Gastroesophageal sphincter (tissue), 4 donors: ENCODE data around the gene LTBP2. TPM values are rescaled to one million over a fixed set of nuclear protein-coding genes. Genes with fewer than 3 reads are reported as not detected.

Experiments used
- ATAC-seq: fragments of 150-250 bp; one replicate; pipeline ENCODE4 v1.9.1; 2016; ENCODE audit warnings: mild to moderate bottlenecking, moderate library complexity
- H3K27ac ChIP-seq, 4 donors: fragments of 200-600 bp; sonication (generic) in 3 of 4; 1 replicate in 3 of 4; 2 replicates in 1 of 4; pipeline ENCODE4 v1.5.1; 2016 to 2019
- H3K27me3 ChIP-seq: fragments of 200-600 bp; sonication (generic); one replicate; pipeline ENCODE4 v1.5.1; 2019
- H3K36me3 ChIP-seq, 2 donors: fragments of 200-600 bp; sonication (generic); one replicate each; pipeline ENCODE4 v1.5.1; 2019; ENCODE audit warnings: control low read depth in 1 of 2
- H3K4me1 ChIP-seq, 3 donors: fragments of 200-600 bp; sonication (generic); 1 replicate in 2 of 3; 2 replicates in 1 of 3; pipeline ENCODE4 v1.5.1; 2016 to 2019; ENCODE audit warnings: control low read depth in 2 of 3
- H3K4me3 ChIP-seq, 2 donors: fragments of 200-600 bp; sonication (generic); one replicate each; pipeline ENCODE4 v1.5.1; 2019; ENCODE audit warnings: mild to moderate bottlenecking in 1 of 2, moderate library complexity in 1 of 2
- H3K9me3 ChIP-seq, 3 donors: fragments of 200-600 bp; sonication (generic); one replicate each; pipeline ENCODE4 v1.5.1; 2017 to 2019; ENCODE audit warnings: control low read depth in 2 of 3
- EP300 ChIP-seq: sonication (generic); formaldehyde crosslinking; IDR thresholded peaks from one replicate; pipeline ENCODE4 v1.6.1; 2017; ENCODE audit warnings: antibody characterized with exemption, mild to moderate bottlenecking
- POLR2A ChIP-seq, 2 donors: fragments of 450-650 bp; IDR thresholded peaks; one replicate each; pipeline ENCODE4 v1.6.1; 2017; ENCODE audit warnings: antibody characterized with exemption in 2 of 2, mild to moderate bottlenecking in 2 of 2, moderate library complexity in 1 of 2
- POLR2AphosphoS5 ChIP-seq: sonication (generic); formaldehyde crosslinking; IDR thresholded peaks from one replicate; pipeline ENCODE4 v1.6.1; 2017; ENCODE audit warnings: antibody characterized with exemption
- WGBS, 2 donors: methylation state at CpG; one replicate each; pipeline ENCODE4 v1.1.5; 2018; ENCODE audit warnings: low coverage in 1 of 2; 5-methylcytosine and 5-hydroxymethylcytosine counted together
- total RNA-seq, 4 donors: library from RNA; depleted of rRNA; stranded (reverse); fragments of >200 nt; gene quantifications; one replicate each; pipeline ENCODE4 v1.1.0, GENCODE V29; 2016
- TF ChIP-seq, protein P1 (sequence below), 4 experiments: fragments of 200-600 bp in 2 of 4; fragments of 450-650 bp in 2 of 4; sonication (generic) in 1 of 4; IDR thresholded peaks; one replicate each; pipeline ENCODE4 v1.5.1; 2017 to 2019; ENCODE audit warnings: antibody characterized with exemption in 4 of 4, mild to moderate bottlenecking in 2 of 4, moderate library complexity in 2 of 4

LTBP2 gene
- total RNA-seq, 4 donors from 2014 or later: 45.9 to 158 (median 88.4) TPM

DNA sequence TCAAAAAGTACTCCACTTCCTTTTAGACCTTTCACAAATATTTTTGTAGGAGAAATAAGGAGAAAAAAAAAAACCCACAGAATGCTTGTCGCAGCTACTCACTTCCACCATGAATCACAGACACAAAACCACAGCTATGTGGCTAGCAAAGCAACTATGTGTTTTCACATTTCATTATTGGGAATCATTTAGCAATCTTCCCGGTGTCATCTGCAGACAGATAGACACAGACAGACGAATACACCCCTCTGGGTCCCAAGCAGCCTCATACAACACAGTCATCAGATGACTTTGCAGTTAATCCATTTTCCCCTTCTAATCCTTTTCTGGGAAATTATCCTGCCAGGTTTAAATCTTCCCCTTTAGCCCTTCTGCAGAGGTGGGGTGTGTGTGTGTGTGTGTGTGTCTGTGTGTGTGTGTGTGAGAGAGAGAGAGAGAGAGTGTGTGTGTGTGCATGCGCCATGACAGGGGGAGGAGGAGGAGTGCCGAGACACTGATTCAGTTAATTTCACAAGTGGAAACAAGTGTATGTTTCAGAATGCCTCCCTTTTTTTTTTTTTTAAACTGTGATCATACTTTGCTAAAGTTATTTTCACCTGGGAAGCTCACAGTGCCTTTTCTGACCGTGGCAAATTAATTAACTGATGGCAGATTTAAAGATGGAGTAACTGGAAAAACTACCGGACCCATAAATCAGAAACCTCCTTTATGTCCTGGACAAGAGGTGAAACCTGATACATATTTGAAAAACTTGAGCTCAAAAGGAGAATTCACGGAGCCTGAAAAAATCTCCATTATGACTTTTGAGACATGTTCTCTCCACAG, 39.9 kb downstream of the LTBP2 start:
- H3K4me1 ChIP-seq: peaks cover 6 to 99% (median 59%) of the 10 kb centered on the region in 3 donors
- peak overlapping the region in 1 of 2 donors; percentile 28 for H3K4me3 ChIP-seq
- no peaks in the 10 kb centered on the region for H3K9me3 ChIP-seq
- H3K36me3 ChIP-seq: no peaks in the 10 kb centered on the region
- 8 to 11% methylated on average over 3 to 8 of the region's 8 CpGs for WGBS, 2 donors
- peak; percentile 79 for ATAC-seq
- H3K27ac ChIP-seq: peak overlapping the region; percentile 84 to 91 (median 84)
- no peaks in the 10 kb centered on the region for H3K27me3 ChIP-seq
- TF ChIP-seq POLR2AphosphoS5: peak; percentile 72
- TF ChIP-seq EP300: no peak

DNA sequence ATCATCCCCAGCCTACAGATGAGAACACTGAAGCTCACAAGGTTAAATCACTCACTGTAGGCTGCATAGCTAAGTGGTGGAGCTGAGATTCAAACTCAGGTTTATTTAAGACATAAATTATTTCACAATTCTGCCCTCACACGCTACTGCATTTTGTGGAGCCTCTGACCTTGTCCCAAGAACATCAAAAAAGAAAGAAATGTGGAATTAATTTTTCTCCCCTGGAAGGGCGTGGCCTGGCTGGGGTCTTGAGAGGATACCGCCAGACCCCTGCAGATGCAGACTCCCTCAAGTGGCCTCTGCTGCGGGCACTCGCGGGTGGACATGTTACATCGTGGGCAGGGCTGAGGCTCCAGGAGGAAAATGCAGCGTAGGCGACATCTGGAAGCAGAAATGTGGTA, 40.6 kb downstream of the LTBP2 start:
- ATAC-seq: peak; percentile 25
- peak overlapping the region; percentile 84 to 91 (median 84) for H3K27ac ChIP-seq
- H3K9me3 ChIP-seq: no peaks in the 10 kb centered on the region
- no peaks in the 10 kb centered on the region for H3K27me3 ChIP-seq
- no peaks in the 10 kb centered on the region for H3K36me3 ChIP-seq
- TF ChIP-seq POLR2AphosphoS5: no peak
- no peak for TF ChIP-seq POLR2A (IDR thresholded peaks at IDR 0.05)
- TF ChIP-seq, protein P1, sequence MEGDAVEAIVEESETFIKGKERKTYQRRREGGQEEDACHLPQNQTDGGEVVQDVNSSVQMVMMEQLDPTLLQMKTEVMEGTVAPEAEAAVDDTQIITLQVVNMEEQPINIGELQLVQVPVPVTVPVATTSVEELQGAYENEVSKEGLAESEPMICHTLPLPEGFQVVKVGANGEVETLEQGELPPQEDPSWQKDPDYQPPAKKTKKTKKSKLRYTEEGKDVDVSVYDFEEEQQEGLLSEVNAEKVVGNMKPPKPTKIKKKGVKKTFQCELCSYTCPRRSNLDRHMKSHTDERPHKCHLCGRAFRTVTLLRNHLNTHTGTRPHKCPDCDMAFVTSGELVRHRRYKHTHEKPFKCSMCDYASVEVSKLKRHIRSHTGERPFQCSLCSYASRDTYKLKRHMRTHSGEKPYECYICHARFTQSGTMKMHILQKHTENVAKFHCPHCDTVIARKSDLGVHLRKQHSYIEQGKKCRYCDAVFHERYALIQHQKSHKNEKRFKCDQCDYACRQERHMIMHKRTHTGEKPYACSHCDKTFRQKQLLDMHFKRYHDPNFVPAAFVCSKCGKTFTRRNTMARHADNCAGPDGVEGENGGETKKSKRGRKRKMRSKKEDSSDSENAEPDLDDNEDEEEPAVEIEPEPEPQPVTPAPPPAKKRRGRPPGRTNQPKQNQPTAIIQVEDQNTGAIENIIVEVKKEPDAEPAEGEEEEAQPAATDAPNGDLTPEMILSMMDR (IDR thresholded peaks at IDR 0.05): no peak
- no peak for TF ChIP-seq EP300
- H3K4me1 ChIP-seq: peaks cover 6 to 99% (median 60%) of the 10 kb centered on the region in 3 donors
- H3K4me3 ChIP-seq: peak overlapping the region in 1 of 2 donors; percentile 28
- WGBS, 2 donors: 23 to 30% methylated on average over 2 to 6 of the region's 9 CpGs

DNA sequence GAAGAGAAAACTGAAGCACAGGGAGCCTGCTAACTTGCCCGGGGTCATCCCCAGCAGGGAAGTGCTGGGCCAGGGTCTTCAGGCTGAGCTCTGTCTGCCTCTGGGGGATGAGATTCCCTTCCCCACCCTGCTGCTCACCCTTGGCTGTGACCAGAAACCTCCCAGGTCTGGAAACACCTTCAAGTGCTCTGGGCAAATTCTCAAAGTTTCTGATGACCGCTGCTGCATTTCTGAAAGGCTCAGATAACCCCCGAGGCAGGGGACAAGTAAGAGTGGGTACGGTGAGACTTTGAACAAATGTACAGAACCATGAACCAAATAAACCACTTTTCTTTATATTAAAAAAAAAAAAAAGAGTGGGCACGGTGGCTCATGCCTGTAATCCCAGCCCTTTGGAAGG, 41.3 kb downstream of the LTBP2 start:
- no peak for ATAC-seq
- no peaks in the 10 kb centered on the region for H3K27me3 ChIP-seq
- H3K4me3 ChIP-seq: no peak overlapping the region
- H3K36me3 ChIP-seq: no peaks in the 10 kb centered on the region
- TF ChIP-seq POLR2AphosphoS5 (no peak), POLR2A (IDR thresholded peaks at IDR 0.05) (no peak), EP300 (no peak)
- TF ChIP-seq, protein P1 (IDR thresholded peaks at IDR 0.05): no peak
- H3K27ac ChIP-seq: peak overlapping the region; percentile 84 to 91 (median 84)
- H3K4me1 ChIP-seq: peaks cover 6 to 99% (median 65%) of the 10 kb centered on the region in 3 donors
- 58 to 90% methylated on average over 2 of the region's 5 CpGs for WGBS, 2 donors
- no peaks in the 10 kb centered on the region for H3K9me3 ChIP-seq

DNA sequence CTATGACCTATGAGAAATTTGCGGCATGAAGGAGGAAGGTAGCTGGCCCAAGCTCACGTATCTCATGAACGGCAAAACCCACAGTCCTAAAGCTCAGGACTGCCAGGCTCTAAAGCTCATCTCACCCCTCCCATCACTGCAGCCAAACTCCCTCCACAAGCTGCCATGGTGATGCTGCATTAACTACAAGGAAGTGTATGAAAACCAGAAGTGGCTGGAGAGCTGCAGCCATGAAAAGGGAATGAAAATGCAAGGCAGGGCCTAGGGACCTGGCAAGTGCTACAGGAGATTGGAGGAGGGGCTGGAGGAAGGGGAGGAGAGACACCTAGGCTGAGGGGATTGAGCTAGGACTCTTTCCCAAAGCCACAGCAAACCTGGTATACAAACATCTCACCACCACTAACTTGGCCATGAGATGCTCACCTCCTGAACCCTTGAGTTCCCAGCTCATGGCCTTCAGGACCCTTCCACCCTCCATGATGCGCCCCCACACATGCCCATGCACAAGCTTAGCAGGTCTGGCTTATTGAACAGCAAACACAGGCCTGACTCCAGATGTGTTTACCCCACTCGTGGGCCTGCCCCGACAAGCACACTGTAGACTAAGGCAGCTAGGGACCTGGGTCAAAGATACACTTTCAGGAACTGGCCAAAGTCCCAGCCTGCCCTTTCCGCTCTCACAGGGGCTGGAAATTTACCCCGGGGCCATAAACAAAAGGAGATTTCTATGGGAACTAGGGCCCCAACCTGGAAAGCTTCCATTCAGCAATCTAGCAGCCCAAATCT, 42.0 kb downstream of the LTBP2 start:
- no peaks in the 10 kb centered on the region for H3K36me3 ChIP-seq
- no peak for ATAC-seq
- H3K27ac ChIP-seq: peak overlapping the region in 3 of 4 donors; percentile 84 to 91 (median 85)
- no peaks in the 10 kb centered on the region for H3K27me3 ChIP-seq
- H3K9me3 ChIP-seq: no peaks in the 10 kb centered on the region
- peaks cover 6 to 93% (median 65%) of the 10 kb centered on the region in 3 donors for H3K4me1 ChIP-seq
- H3K4me3 ChIP-seq: no peak overlapping the region
- 0 to 48% methylated on average over 1 to 5 of the region's 8 CpGs for WGBS, 2 donors
- TF ChIP-seq POLR2A (IDR thresholded peaks at IDR 0.05) (no peak), POLR2AphosphoS5 (peak; percentile 32)

DNA sequence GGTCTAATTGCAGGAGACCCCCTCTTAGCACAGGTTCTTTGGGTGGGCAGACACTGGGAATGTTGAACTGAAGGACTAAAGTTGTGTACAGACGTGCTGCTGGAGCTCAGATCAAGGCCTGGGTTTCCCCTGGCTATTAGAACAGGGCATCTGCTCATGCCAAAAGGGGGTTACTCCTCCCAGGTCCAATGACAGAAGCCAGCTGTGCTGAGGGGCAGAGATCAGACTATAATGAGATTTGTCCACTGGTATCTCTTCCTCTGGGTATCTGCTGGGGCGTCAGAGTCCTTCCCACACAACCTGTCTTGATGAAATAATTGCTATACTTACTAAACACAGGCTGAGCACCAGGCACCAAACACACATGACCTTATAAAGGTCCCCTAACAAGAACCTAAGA, 42.6 kb downstream of the LTBP2 start:
- 0% methylated on average over 1 of the region's 2 CpGs; no CpG with 5 or more reads in 1 of the 2 donors for WGBS, 2 donors
- Histone ChIP-seq H3K27me3 (no peaks in the 10 kb centered on the region), H3K4me3 (no peak overlapping the region), H3K9me3 (no peaks in the 10 kb centered on the region), H3K4me1 (peaks cover 6 to 87% (median 65%) of the 10 kb centered on the region in 3 donors), H3K36me3 (no peaks in the 10 kb centered on the region), H3K27ac (peak overlapping the region in 3 of 4 donors; percentile 27 to 91 (median 84))
- no peak for TF ChIP-seq POLR2AphosphoS5
- TF ChIP-seq EP300: no peak
- no peak for TF ChIP-seq POLR2A (IDR thresholded peaks at IDR 0.05)
- TF ChIP-seq, protein P1 (IDR thresholded peaks at IDR 0.05): no peak
- no peak for ATAC-seq
